HG03575 (cell line): Measurements from ENCODE around the gene CSAG3.
"Not testable (repeated sequence)": the region's sequence is repeated elsewhere in the genome, so short reads cannot be mapped to it uniquely, and the experiment has no call there.

Experiments used
- ATAC-seq: cut with Tn5 transposase; IDR thresholded peaks from one replicate; pipeline ENCODE4 v1.9.1; 2021; ENCODE audit not compliant: unreplicated experiment, insufficient number of reproducible peaks, low FRiP score; ENCODE audit errors: extremely low read depth

The CSAG3 gene

GRCh38 chrX:152787062-152787461 lies 28.0 kb downstream of the CSAG3 start:
- not testable (repeated sequence) for ATAC-seq

GRCh38 chrX:152798945-152799344 lies 39.9 kb downstream of the CSAG3 start:
- no peak for ATAC-seq

DNA sequence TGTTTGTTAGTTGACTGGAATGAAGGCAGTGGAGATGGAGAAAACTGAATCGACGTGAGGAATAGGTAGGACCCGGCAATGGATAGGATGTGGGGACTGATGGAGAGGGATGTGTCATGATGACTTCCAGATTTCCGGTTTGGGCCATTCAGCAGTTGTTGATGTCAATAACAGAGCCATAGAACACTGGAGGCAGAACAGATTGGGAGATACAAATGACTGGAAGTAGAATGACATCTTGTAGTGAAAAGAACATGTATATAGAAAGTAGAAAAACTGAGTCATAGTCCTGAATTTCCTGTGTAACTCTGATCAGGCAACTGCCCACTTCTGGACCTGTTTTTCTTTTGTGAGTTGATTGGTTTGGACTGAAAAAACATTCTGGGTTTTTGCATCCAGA lies 47.0 kb downstream of the CSAG3 start:
- ATAC-seq, result no peak
